K562 (cell line): ENCODE results near the gene DSG3.

Experiments
- PTBP1 ChIP-seq: fragments of 200-400 bp; formaldehyde crosslinking; IDR thresholded peaks from 2 replicates; pipeline ENCODE4 v1.6.1; 2017; ENCODE audit warnings: low read depth, low read length
- TAF1 ChIP-seq: IDR thresholded peaks from 2 replicates; pipeline ENCODE4 v1.6.1; 2011; ENCODE audit warnings: mild to moderate bottlenecking, low read length, moderate library complexity; ENCODE audit not compliant: insufficient read depth, control insufficient read depth, severe bottlenecking; ENCODE audit errors: extremely low read depth
- ZNF584 ChIP-seq: fragments of 200-800 bp; sonication (Bioruptor generic); IDR thresholded peaks from 2 replicates; pipeline ENCODE4 v1.6.1; 2016; ENCODE audit warnings: low read depth, mild to moderate bottlenecking, missing genetic modification characterization, missing compliant biosample characterization

GRCh38 chr18:31417850-31418249 is 29.7 kb upstream of the DSG3 start:
- TF ChIP-seq PTBP1 = no peak
- no peak for TF ChIP-seq TAF1
- no peak for TF ChIP-seq ZNF584 (CRISPR knock-in tag)
